ENCODE measurements around the gene HIPK2.

GRCh38 chr7:139586286-139586685 lies 191.5 kb downstream of the HIPK2 start:
- TF ChIP-seq CTCF (IDR thresholded peaks at IDR 0.05): no peak
- TF ChIP-seq POLR2AphosphoS5 (IDR thresholded peaks at IDR 0.05): no peak
- TF ChIP-seq POLR2A (IDR thresholded peaks at IDR 0.05; ENCODE audit: low read depth): no peak
